K562 (cell line): ENCODE results near the gene GSTO2. TPM values are rescaled to one million over a fixed set of nuclear protein-coding genes. Genes with fewer than 3 reads are reported as not detected.

Experiments
- ATF7 ChIP-seq: fragments of 450-650 bp; IDR thresholded peaks from 2 replicates; pipeline ENCODE4 v1.7.1; 2014; ENCODE audit warnings: mild to moderate bottlenecking, moderate library complexity
- CEBPB ChIP-seq: fragments of 450-650 bp; IDR thresholded peaks from 2 replicates; pipeline ENCODE4 v1.6.1; 2016; ENCODE audit warnings: missing genetic modification characterization, missing compliant biosample characterization
- CEBPG ChIP-seq, 3 experiments: fragments of 200-800 bp in 1 of 3; sonication (Bioruptor generic) in 1 of 3; sonication (generic) in 1 of 3; formaldehyde crosslinking in 1 of 3; IDR thresholded peaks in 2 of 3; conservative IDR thresholded peaks in 1 of 3; 2 replicates each; pipeline versions ENCODE4 v1.6.1 to v1.8.0; 2016 to 2022; ENCODE audit warnings: missing compliant biosample characterization in 2 of 3, missing genetic modification characterization in 2 of 3, mild to moderate bottlenecking in 1 of 3, missing genetic modification reagents in 1 of 3
- DIDO1 ChIP-seq: fragments of 450-650 bp; IDR thresholded peaks from 2 replicates; pipeline ENCODE4 v1.6.1; 2016; ENCODE audit warnings: low read depth, missing biosample characterization, missing genetic modification characterization
- E2F6 ChIP-seq, 2 experiments: IDR thresholded peaks; 2 replicates each; pipeline ENCODE4 v1.6.1; 2011; ENCODE audit warnings: borderline replicate concordance in 1 of 2, control low read depth in 1 of 2, low read depth in 1 of 2, low read length in 1 of 2, mild to moderate bottlenecking in 1 of 2, mixed read lengths in 1 of 2, moderate library complexity in 1 of 2; ENCODE audit not compliant: insufficient read depth in 1 of 2, insufficient read length in 1 of 2, poor library complexity in 1 of 2, severe bottlenecking in 1 of 2; ENCODE audit errors: extremely low read depth in 1 of 2
- EWSR1 ChIP-seq: fragments of 450-650 bp; IDR thresholded peaks from 2 replicates; pipeline ENCODE4 v1.6.1; 2018; ENCODE audit warnings: borderline replicate concordance, mild to moderate bottlenecking, low read depth, moderate library complexity; ENCODE audit not compliant: partially characterized antibody
- GATA2 ChIP-seq: sonication (generic); formaldehyde crosslinking; IDR thresholded peaks from 2 replicates; pipeline ENCODE4 v1.4.0; 2020; ENCODE audit warnings: mild to moderate bottlenecking, missing genetic modification reagents
- HINFP ChIP-seq: fragments of 450-650 bp; conservative IDR thresholded peaks from 2 replicates; pipeline ENCODE4 v1.6.1; 2016; ENCODE audit warnings: missing genetic modification characterization, low read depth, mild to moderate bottlenecking, control low read depth, missing compliant biosample characterization
- HMGN3 ChIP-seq: IDR thresholded peaks from 2 replicates; pipeline ENCODE4 v1.6.1; 2011; ENCODE audit warnings: borderline replicate concordance, low read depth, mild to moderate bottlenecking, mixed read lengths, low read length; ENCODE audit not compliant: insufficient read length; ENCODE audit errors: extremely low read depth
- RBM25 ChIP-seq: fragments of 200-400 bp; formaldehyde crosslinking; IDR thresholded peaks from 2 replicates; pipeline ENCODE4 v1.6.1; 2018; ENCODE audit warnings: low read length, low read depth, moderate library complexity; ENCODE audit not compliant: severe bottlenecking
- SFPQ ChIP-seq: fragments of 200-400 bp; formaldehyde crosslinking; IDR thresholded peaks from 2 replicates; pipeline ENCODE4 v1.6.1; 2017; ENCODE audit warnings: mild to moderate bottlenecking, low read depth, low read length, moderate library complexity
- SMARCE1 ChIP-seq: fragments of 450-650 bp; IDR thresholded peaks from 2 replicates; pipeline ENCODE4 v1.7.1; 2016; ENCODE audit warnings: mild to moderate bottlenecking
- ZBTB33 ChIP-seq: sonication (generic); formaldehyde crosslinking; IDR thresholded peaks from 2 replicates; pipeline ENCODE4 v1.8.1; 2023; ENCODE audit warnings: mild to moderate bottlenecking, missing genetic modification reagents
- ZNF263 ChIP-seq: sonication (generic); formaldehyde crosslinking; IDR thresholded peaks from 2 replicates; pipeline ENCODE4 v1.8.0; 2022; ENCODE audit warnings: mild to moderate bottlenecking, missing genetic modification reagents, borderline replicate concordance
- ZSCAN29 ChIP-seq: fragments of 450-650 bp; IDR thresholded peaks from 2 replicates; pipeline ENCODE4 v1.6.1; 2017
- polyA plus RNA-seq, 8 experiments: library from polyadenylated mRNA; depleted of rRNA in 4 of 8; stranded (reverse) in 5 of 8; unstranded in 3 of 8; fragments of >200 nt; fragmentation: Nextera tagmentation in 2 of 8; fragmentation: Illumina TruSeq in 1 of 8; extraction: Ambion mirVana in 2 of 8; extraction: Trizol in 1 of 8; gene quantifications; 2 replicates each; pipeline versions ENCODE4 v1.2.1 to v1.2.3, GENCODE V29; 2011 to 2014; ENCODE audit warnings: inconsistent platforms in 1 of 8, missing spikeins in 1 of 8
- total RNA-seq, 7 experiments: library from RNA; depleted of rRNA in 6 of 7; stranded (reverse); fragments of >200 nt in 6 of 7; fragmentation: Illumina TruSeq in 2 of 7; extraction: Trizol in 2 of 7; gene quantifications; 2 replicates each; pipeline versions ENCODE4 v1.2.1 to v1.2.3, GENCODE V29; 2011 to 2021; ENCODE audit warnings: low replicate concordance in 1 of 7
- TF ChIP-seq, protein P1 (sequence below): fragments of 450-650 bp; IDR thresholded peaks from 2 replicates; pipeline ENCODE4 v1.6.1; 2016; ENCODE audit warnings: borderline replicate concordance

The GSTO2 gene
- total and polyA plus RNA-seq, 9 of the 15 experiments (the other 6 are each of a cell fraction or from before 2014, with no cell fraction given), result 0.18 to 1.8 (median 0.90) TPM

- TF ChIP-seq E2F6 (IDR thresholded peaks at IDR 0.05; ENCODE audit: borderline replicate concordance in 1 of 2, extremely low read depth in 1 of 2, insufficient read depth in 1 of 2, insufficient read length in 1 of 2, low read depth in 1 of 2, low read length in 1 of 2, poor library complexity in 1 of 2, severe bottlenecking in 1 of 2) (peak; percentile 92 to 95), DIDO1 (tag) (no peak), HINFP (no peak), CEBPG (CRISPR knock-in tag; IDR thresholded peaks at IDR 0.05) (no peak), CEBPG (tag; conservative IDR thresholded peaks at IDR 0.05 in 1 of 2, IDR thresholded peaks at IDR 0.05 in 1 of 2) (no peak), SMARCE1 (no peak), HMGN3 (peak; percentile 56), EWSR1 (no peak), ZNF263 (CRISPR knock-in tag) (0 out of 2 replicates have a peak, but pooled peaks have one; percentile 36), RBM25 (peak; percentile 98), SFPQ (no peak), ZBTB33 (CRISPR knock-in tag) (no peak), ZSCAN29 (no peak), ATF7 (peak; percentile 43; the same call in 1 of the 2 replicates), GATA2 (no peak), CEBPB (tag) (no peak)
- TF ChIP-seq, protein P1, sequence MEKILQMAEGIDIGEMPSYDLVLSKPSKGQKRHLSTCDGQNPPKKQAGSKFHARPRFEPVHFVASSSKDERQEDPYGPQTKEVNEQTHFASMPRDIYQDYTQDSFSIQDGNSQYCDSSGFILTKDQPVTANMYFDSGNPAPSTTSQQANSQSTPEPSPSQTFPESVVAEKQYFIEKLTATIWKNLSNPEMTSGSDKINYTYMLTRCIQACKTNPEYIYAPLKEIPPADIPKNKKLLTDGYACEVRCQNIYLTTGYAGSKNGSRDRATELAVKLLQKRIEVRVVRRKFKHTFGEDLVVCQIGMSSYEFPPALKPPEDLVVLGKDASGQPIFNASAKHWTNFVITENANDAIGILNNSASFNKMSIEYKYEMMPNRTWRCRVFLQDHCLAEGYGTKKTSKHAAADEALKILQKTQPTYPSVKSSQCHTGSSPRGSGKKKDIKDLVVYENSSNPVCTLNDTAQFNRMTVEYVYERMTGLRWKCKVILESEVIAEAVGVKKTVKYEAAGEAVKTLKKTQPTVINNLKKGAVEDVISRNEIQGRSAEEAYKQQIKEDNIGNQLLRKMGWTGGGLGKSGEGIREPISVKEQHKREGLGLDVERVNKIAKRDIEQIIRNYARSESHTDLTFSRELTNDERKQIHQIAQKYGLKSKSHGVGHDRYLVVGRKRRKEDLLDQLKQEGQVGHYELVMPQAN, result peak; percentile 67
Measured at GRCh38 chr10:104231784-104232612, 37.0 kb upstream of the GSTO2 start, which contains the start of gene CFAP43 (continued).
